K562 (cell line): ENCODE measurements around the gene FUT2. TPM values are rescaled to one million over a fixed set of nuclear protein-coding genes. Genes with fewer than 3 reads are reported as not detected.

Experiments used
- CCNT2 ChIP-seq: IDR thresholded peaks from 2 replicates; pipeline ENCODE4 v1.6.1; 2011; ENCODE audit warnings: borderline replicate concordance, low read depth, mild to moderate bottlenecking, moderate library complexity, mixed read lengths, low read length; ENCODE audit not compliant: insufficient read length; ENCODE audit errors: extremely low read depth
- DMBX1 ChIP-seq: fragments of 250-450 bp; sonication (Bioruptor Pico); IDR thresholded peaks from 2 replicates; pipeline ENCODE4 v1.8.0; 2022; ENCODE audit warnings: inconsistent platforms, mild to moderate bottlenecking, moderate library complexity, borderline replicate concordance
- DNMT1 ChIP-seq: fragments of 450-650 bp; IDR thresholded peaks from 2 replicates; pipeline ENCODE4 v1.6.1; 2016; ENCODE audit warnings: antibody characterized with exemption, mild to moderate bottlenecking
- FOXO4 ChIP-seq: fragments of 450-650 bp; formaldehyde crosslinking; IDR thresholded peaks from 2 replicates; pipeline ENCODE4 v1.4.0; 2020; ENCODE audit warnings: mild to moderate bottlenecking, moderate library complexity
- ILF3 ChIP-seq: fragments of 450-650 bp; IDR thresholded peaks from 2 replicates; pipeline ENCODE4 v1.6.1; 2018; ENCODE audit warnings: antibody characterized with exemption, mild to moderate bottlenecking, moderate library complexity, borderline replicate concordance
- MTF1 ChIP-seq: fragments of 250-450 bp; sonication (Bioruptor Pico); IDR thresholded peaks from 2 replicates; pipeline ENCODE4 v1.9.0; 2021; ENCODE audit warnings: moderate library complexity, mild to moderate bottlenecking, inconsistent platforms, borderline replicate concordance
- SMAD2 ChIP-seq: fragments of 150-350 bp; IDR thresholded peaks from 2 replicates; pipeline ENCODE4 v1.6.1; 2014; ENCODE audit warnings: low read depth, mild to moderate bottlenecking, low read length
- STAT5B ChIP-seq: fragments of 250-450 bp; sonication (Bioruptor Pico); IDR thresholded peaks from 2 replicates; pipeline ENCODE4 v1.8.0; 2021; ENCODE audit warnings: mild to moderate bottlenecking, inconsistent platforms
- ZNF140 ChIP-seq: fragments of 250-450 bp; sonication (Bioruptor Pico); IDR thresholded peaks from 2 replicates; pipeline ENCODE4 v1.8.0; 2021; ENCODE audit warnings: moderate library complexity, mild to moderate bottlenecking, inconsistent platforms
- polyA plus RNA-seq, 8 experiments: library from polyadenylated mRNA; depleted of rRNA in 4 of 8; stranded (reverse) in 5 of 8; unstranded in 3 of 8; fragments of >200 nt; fragmentation: Nextera tagmentation in 2 of 8; fragmentation: Illumina TruSeq in 1 of 8; extraction: Ambion mirVana in 2 of 8; extraction: Trizol in 1 of 8; gene quantifications; 2 replicates each; pipeline versions ENCODE4 v1.2.1 to v1.2.3, GENCODE V29; 2011 to 2014; ENCODE audit warnings: inconsistent platforms in 1 of 8, missing spikeins in 1 of 8
- total RNA-seq, 7 experiments: library from RNA; depleted of rRNA in 6 of 7; stranded (reverse); fragments of >200 nt in 6 of 7; fragmentation: Illumina TruSeq in 2 of 7; extraction: Trizol in 2 of 7; gene quantifications; 2 replicates each; pipeline versions ENCODE4 v1.2.1 to v1.2.3, GENCODE V29; 2011 to 2021; ENCODE audit warnings: low replicate concordance in 1 of 7
- TF ChIP-seq, protein P1 (sequence below): fragments of 450-650 bp; IDR thresholded peaks from 2 replicates; pipeline ENCODE4 v1.6.1; 2014; ENCODE audit warnings: low read depth, mild to moderate bottlenecking, moderate library complexity, borderline replicate concordance
- TF ChIP-seq, protein P2 (sequence below): fragments of 250-450 bp; sonication (Bioruptor Pico); IDR thresholded peaks from 2 replicates; pipeline ENCODE4 v1.5.0; 2021; ENCODE audit warnings: mild to moderate bottlenecking, borderline replicate concordance
- TF ChIP-seq, protein P3 (sequence below): fragments of 250-450 bp; sonication (Bioruptor Pico); IDR thresholded peaks from 2 replicates; pipeline ENCODE4 v1.4.0; 2020

FUT2 gene
- total and polyA plus RNA-seq, 9 of the 15 experiments (the other 6 are each of a cell fraction or from before 2014, with no cell fraction given) = 0.03 to 0.04 TPM; not detected in 7

GRCh38 chr19:48713864-48714755 is 18.3 kb downstream of the FUT2 start (continued):
- TF ChIP-seq, protein P1, sequence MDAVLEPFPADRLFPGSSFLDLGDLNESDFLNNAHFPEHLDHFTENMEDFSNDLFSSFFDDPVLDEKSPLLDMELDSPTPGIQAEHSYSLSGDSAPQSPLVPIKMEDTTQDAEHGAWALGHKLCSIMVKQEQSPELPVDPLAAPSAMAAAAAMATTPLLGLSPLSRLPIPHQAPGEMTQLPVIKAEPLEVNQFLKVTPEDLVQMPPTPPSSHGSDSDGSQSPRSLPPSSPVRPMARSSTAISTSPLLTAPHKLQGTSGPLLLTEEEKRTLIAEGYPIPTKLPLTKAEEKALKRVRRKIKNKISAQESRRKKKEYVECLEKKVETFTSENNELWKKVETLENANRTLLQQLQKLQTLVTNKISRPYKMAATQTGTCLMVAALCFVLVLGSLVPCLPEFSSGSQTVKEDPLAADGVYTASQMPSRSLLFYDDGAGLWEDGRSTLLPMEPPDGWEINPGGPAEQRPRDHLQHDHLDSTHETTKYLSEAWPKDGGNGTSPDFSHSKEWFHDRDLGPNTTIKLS = no peak
- TF ChIP-seq, protein P2, sequence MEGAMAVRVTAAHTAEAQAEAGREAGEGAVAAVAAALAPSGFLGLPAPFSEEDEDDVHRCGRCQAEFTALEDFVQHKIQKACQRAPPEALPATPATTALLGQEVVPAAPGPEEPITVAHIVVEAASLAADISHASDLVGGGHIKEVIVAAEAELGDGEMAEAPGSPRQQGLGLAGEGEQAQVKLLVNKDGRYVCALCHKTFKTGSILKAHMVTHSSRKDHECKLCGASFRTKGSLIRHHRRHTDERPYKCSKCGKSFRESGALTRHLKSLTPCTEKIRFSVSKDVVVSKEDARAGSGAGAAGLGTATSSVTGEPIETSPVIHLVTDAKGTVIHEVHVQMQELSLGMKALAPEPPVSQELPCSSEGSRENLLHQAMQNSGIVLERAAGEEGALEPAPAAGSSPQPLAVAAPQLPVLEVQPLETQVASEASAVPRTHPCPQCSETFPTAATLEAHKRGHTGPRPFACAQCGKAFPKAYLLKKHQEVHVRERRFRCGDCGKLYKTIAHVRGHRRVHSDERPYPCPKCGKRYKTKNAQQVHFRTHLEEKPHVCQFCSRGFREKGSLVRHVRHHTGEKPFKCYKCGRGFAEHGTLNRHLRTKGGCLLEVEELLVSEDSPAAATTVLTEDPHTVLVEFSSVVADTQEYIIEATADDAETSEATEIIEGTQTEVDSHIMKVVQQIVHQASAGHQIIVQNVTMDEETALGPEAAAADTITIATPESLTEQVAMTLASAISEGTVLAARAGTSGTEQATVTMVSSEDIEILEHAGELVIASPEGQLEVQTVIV (CRISPR knock-in tag) = no peak
- TF ChIP-seq ILF3 = no peak
- TF ChIP-seq SMAD2 = no peak
- no peak for TF ChIP-seq DNMT1
- TF ChIP-seq ZNF140 (CRISPR knock-in tag) = no peak
- no peak for TF ChIP-seq DMBX1 (CRISPR knock-in tag)
- TF ChIP-seq FOXO4 (CRISPR knock-in tag) = no peak
- peak; percentile 78 for TF ChIP-seq CCNT2
- no peak for TF ChIP-seq MTF1 (CRISPR knock-in tag)
- TF ChIP-seq, protein P3, sequence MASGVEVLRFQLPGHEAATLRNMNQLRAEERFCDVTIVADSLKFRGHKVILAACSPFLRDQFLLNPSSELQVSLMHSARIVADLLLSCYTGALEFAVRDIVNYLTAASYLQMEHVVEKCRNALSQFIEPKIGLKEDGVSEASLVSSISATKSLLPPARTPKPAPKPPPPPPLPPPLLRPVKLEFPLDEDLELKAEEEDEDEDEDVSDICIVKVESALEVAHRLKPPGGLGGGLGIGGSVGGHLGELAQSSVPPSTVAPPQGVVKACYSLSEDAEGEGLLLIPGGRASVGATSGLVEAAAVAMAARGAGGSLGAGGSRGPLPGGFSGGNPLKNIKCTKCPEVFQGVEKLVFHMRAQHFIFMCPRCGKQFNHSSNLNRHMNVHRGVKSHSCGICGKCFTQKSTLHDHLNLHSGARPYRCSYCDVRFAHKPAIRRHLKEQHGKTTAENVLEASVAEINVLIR (CRISPR knock-in tag) = no peak
- no peak for TF ChIP-seq STAT5B (CRISPR knock-in tag)
